ENCODE measurements around the gene VGLL4.

- no peak for TF ChIP-seq CTCF (IDR thresholded peaks at IDR 0.05)
- no peak for TF ChIP-seq POLR2A (IDR thresholded peaks at IDR 0.05)
- TF ChIP-seq EP300 (IDR thresholded peaks at IDR 0.05), result no peak
- no peak for TF ChIP-seq POLR2AphosphoS5 (IDR thresholded peaks at IDR 0.05)
Observed at GRCh38 chr3:11542551-11542950, 101.2 kb downstream of the VGLL4 start.
